H54 (cell line): ENCODE data around the gene LTV1.
"Not testable (repeated sequence)": the region's sequence is repeated elsewhere in the genome, so short reads cannot be mapped to it uniquely, and the experiment has no call there.

Experiments
- DNase-seq: peaks from one replicate; pipeline ENCODE4 v3.0.0; 2011; ENCODE audit warnings: low spot score, mixed read lengths; ENCODE audit not compliant: insufficient read length
- FAIRE-seq: peaks from 3 replicates; lab custom pipeline; 2011; peaks lifted over from hg19 to GRCh38; lab: Jason Lieb, UNC
- POLR2A ChIP-seq: IDR thresholded peaks from 2 replicates; pipeline ENCODE4 v1.6.1; 2011; ENCODE audit warnings: low read depth, mild to moderate bottlenecking, low read length

The LTV1 gene, protein sequence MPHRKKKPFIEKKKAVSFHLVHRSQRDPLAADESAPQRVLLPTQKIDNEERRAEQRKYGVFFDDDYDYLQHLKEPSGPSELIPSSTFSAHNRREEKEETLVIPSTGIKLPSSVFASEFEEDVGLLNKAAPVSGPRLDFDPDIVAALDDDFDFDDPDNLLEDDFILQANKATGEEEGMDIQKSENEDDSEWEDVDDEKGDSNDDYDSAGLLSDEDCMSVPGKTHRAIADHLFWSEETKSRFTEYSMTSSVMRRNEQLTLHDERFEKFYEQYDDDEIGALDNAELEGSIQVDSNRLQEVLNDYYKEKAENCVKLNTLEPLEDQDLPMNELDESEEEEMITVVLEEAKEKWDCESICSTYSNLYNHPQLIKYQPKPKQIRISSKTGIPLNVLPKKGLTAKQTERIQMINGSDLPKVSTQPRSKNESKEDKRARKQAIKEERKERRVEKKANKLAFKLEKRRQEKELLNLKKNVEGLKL

DNA sequence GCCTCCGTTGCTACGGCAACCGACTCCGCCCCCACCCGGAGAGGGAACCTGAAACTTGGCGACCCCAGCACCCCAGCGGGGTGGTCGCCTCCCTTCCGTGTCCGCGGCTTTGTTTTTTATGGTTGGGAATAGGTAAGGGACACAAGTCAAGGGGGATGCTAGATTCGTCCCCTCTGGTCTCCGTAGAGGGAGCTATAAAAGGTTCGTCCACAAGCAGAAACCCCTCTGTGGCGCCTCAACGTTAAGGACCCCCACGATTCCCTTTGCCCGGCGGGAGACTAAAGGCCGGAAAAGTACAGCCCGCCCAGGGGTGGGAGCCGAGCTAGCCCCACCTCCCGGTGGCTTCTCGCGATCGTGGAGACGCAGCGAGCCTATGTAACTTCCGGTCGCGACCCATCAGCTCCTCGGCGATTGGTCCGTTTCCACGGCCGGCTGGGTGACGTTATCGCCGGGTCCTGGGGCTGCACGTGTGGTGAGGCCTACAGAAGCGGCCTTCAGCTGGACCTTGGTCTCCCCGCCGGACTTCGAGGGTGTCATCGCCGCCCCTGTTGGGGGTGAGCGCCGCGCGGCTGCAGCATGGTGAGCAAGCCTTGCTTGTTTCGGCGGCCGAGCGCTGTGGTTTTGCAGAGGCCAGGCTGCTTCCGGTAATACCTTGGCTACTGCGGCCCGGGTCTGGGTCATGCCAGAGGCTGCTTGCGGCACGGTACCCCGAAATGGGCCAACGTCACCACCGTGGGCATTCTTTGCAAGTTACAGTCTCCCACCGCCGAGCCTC, at the start of gene LTV1:
LTV1 (plus strand) TSS at position 437 of the 775 bp plus-strand sequence; CDS start at position 577, 140 bp downstream.
- FAIRE-seq (peak; percentile 20), DNase-seq (peak; percentile 85)
- no peak for TF ChIP-seq POLR2A

DNA sequence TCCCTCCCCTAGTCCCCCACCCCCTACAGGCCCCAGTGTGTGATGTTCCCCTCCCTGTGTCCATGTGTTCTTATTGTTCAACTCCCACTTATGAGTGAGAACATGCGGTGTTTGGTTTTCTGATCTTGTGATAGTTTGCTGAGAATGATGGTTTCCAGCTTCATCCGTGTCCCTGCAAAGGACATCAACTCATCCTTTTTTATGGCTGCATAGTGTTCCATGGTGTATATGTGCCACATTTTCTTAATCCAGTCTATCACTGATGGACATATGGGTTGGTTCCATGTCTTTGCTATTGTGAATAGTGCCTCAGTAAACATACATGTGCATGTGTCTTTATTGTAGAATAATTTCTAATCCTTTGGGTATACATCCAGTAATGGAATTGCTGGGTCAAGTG, 46.6 kb upstream of the LTV1 start:
- not testable (repeated sequence) for DNase-seq, FAIRE-seq

DNA sequence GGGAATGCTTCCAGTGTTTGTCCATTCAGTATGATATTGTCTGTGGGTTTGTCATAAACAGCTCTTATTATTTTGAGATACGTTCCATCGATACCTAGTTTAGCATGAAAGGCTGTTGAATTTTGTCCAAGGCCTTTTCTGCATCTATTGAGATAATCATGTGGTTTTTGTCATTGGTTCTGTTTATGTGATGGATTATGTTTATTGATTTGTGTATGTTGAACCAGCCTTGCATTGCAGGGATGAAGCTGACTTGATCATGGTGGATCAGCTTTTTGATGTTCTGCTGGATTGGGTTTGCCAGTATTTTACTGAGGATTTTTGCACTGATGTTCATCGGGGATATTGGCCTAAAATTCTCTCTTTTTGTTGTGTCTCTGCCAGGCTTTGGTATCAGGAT, 44.7 kb upstream of the LTV1 start:
- not testable (repeated sequence) for DNase-seq, FAIRE-seq

DNA sequence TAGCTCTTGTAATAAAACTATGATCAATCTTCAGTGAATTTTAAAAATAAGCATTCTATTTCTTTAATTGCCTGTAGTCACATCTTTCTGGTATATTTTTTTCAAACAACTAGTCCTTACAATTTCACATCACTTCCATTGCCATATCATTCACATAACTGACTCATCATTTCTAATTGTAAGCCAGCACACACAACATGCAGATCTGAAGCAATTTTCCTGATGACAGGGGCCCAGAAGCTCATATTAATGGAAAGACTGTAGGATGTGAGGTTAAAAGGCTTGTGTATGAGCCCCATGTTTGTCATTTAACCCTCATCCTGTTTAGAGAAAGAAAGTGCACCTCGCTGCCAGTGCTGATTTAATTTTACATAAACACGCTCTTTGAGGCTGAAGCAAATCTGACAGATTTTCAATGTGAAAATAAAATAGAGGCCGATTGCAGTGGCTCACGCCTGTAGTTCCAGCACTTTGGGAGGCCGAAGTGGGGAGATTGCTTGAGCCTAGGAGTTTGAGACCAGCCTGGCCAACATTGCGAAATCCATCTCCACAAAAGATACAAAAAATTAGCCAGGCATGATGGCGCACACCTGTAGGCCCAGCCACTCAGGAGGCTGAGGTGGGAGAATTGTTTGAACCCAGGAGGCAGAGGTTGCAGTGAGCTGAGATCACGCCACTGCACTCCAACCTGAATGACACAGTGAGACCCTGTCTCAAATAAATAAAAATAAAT, 40.1 kb upstream of the LTV1 start:
- DNase-seq (no peak), FAIRE-seq (no peak)
- no peak for TF ChIP-seq POLR2A

- TF ChIP-seq POLR2A = no peak
- DNase-seq = no peak
- no peak for FAIRE-seq
Measured at GRCh38 chr6:143803769-143804568, 39.2 kb upstream of the LTV1 start.

DNA sequence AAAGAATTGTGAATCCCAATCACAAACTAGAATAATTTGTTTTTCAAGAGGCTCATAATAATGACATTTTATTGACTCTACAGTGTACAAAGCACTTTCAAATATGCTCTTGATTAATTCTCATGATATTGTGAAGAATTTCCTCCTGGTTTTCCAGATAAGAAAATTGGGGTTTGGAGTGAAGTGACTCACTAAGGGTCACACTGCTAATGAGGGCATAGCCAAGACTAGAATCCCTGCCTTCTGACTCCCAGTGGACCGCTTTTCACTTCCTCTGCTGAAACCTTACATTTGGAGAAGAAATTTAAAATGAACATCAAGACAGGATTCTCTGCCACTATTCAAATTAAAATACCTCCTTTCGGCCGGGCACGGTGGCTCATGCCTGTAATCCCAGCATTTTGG, 38.3 kb upstream of the LTV1 start:
- no peak for TF ChIP-seq POLR2A
- FAIRE-seq = no peak
- DNase-seq = no peak

GRCh38 chr6:143806282-143807102, 36.6 kb upstream of the LTV1 start:
- FAIRE-seq (no peak), DNase-seq (no peak)
- no peak for TF ChIP-seq POLR2A

GRCh38 chr6:143807103-143807772, 35.9 kb upstream of the LTV1 start:
- no peak for TF ChIP-seq POLR2A
- no peak for FAIRE-seq
- DNase-seq = no peak

GRCh38 chr6:143810745-143811144, 32.4 kb upstream of the LTV1 start:
- FAIRE-seq (no peak), DNase-seq (no peak)
- TF ChIP-seq POLR2A = no peak

GRCh38 chr6:143811501-143812157, 31.5 kb upstream of the LTV1 start:
- no peak for TF ChIP-seq POLR2A
- DNase-seq (no peak), FAIRE-seq (no peak)

- no peak for FAIRE-seq
- no peak for TF ChIP-seq POLR2A
- DNase-seq = no peak
Measured at GRCh38 chr6:143817621-143818020, 25.5 kb upstream of the LTV1 start.
